CD4-positive, alpha-beta T cell treated with Interleukin-21 for 1 hour (primary cell): Measurements from ENCODE around the gene SVBP.

Source experiments
- DNase-seq: peaks from one replicate; pipeline ENCODE4 v3.0.0-alpha.2; 2020

The SVBP gene

GRCh38 chr1:42797979-42798378 is 19.2 kb downstream of the SVBP start:
- DNase-seq: no peak

- DNase-seq: no peak
Measured at GRCh38 chr1:42797414-42797813, 19.8 kb downstream of the SVBP start.

- DNase-seq: no peak
Measured at GRCh38 chr1:42793824-42794223, 23.4 kb downstream of the SVBP start.

- no peak for DNase-seq
Measured at GRCh38 chr1:42788021-42788420, 29.2 kb downstream of the SVBP start.

GRCh38 chr1:42786097-42786496 is 31.1 kb downstream of the SVBP start:
- no peak for DNase-seq

- DNase-seq: peak; percentile 33
Measured at GRCh38 chr1:42784946-42785693, 32.1 kb downstream of the SVBP start, which contains the start of gene TMEM269. TMEM269 (plus strand) TSS chr1:42784991; CDS start chr1:42789894, 4,903 bp downstream.

- DNase-seq: no peak
Measured at GRCh38 chr1:42784547-42784945, 32.7 kb downstream of the SVBP start.

- DNase-seq: no peak
Measured at GRCh38 chr1:42783092-42783491, 34.1 kb downstream of the SVBP start.

GRCh38 chr1:42780176-42780575 is 37.0 kb downstream of the SVBP start:
- no peak for DNase-seq

GRCh38 chr1:42779725-42780124 is 37.5 kb downstream of the SVBP start:
- DNase-seq: no peak

- DNase-seq: peak; percentile 49
Measured at GRCh38 chr1:42777852-42778251, 39.3 kb downstream of the SVBP start.

GRCh38 chr1:42776502-42776901 is 40.7 kb downstream of the SVBP start:
- DNase-seq: no peak

GRCh38 chr1:42774928-42775526 is 42.2 kb downstream of the SVBP start:
- DNase-seq: no peak

GRCh38 chr1:42773420-42773819 is 43.8 kb downstream of the SVBP start:
- no peak for DNase-seq

GRCh38 chr1:42769811-42770210 is 47.4 kb downstream of the SVBP start:
- DNase-seq: no peak

GRCh38 chr1:42768172-42768571 is 49.0 kb downstream of the SVBP start:
- no peak for DNase-seq

- DNase-seq: no peak
Measured at GRCh38 chr1:42767510-42768000, 49.6 kb downstream of the SVBP start.

GRCh38 chr1:42766741-42767509 is 50.3 kb downstream of the SVBP start, which contains the start of the genes C1orf50 and P3H1:
C1orf50 (plus strand) TSS chr1:42767249; CDS start chr1:42767312, 63 bp downstream.
P3H1 (minus strand) TSS chr1:42767028; CDS start chr1:42766971, 57 bp downstream.
- peak; percentile 100 for DNase-seq

GRCh38 chr1:42765832-42766740 is 51.1 kb downstream of the SVBP start:
- DNase-seq: peak; percentile 36

GRCh38 chr1:42765269-42765668 is 51.9 kb downstream of the SVBP start:
- DNase-seq: no peak

GRCh38 chr1:42762269-42762668 is 54.9 kb downstream of the SVBP start:
- no peak for DNase-seq

- DNase-seq: no peak
Measured at GRCh38 chr1:42761567-42761966, 55.6 kb downstream of the SVBP start.
